ENCODE results near the gene SMIM27.
"Not testable (repeated sequence)": the region's sequence is repeated elsewhere in the genome, so short reads cannot be mapped to it uniquely, and the experiment has no call there.

SMIM27 gene

DNA sequence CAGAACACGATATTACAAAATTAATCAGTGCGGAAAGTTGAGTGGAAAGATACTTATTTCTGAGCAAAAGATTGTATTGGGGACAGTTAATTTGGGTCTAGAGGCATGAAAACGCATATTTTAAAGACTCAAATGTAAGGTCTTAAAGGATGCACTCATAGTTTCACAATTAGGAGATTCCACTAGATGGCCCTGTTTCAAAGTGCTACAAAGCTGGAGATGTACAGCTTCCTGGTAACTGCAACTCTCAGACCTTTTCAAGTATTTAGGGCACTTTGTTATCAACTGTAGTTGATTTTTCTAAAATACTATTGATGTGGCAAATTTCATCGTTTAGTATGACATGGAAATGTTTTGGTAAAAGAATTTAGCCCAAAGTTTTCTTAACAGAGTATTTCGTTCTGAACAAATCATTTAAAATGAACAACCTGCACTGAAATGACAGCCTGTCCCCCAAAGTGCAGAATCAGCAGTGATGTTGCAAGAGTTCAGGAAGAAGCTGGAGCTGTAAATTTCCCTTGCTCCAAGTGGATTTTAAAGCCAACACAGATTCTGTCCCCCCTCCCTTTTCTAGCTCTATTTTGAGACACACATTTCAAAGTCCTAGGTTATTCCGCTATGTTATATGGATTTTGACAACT, 37.1 kb downstream of the SMIM27 start:
- peak; percentile 38 for DNase-seq (ENCODE audit: extremely low spot score)

DNA sequence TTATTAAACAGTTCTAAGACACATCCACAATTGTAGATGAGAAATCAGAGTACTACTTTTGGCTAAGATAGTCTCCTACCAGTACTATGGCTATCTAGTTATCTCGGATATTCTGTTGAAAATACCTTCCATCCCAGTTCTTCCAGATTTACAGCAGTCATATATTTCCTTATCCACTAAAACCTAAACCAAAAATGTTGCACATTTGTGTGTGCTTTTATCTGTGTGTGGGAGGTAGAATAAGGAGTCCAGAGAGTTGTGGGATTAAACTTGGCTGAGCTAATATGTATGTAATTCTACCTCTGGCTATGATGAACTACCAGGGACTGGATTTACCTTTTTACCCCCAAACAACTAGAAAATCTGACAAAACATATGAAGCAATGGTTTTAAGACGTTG, 38.3 kb downstream of the SMIM27 start:
- TF ChIP-seq, protein P1, sequence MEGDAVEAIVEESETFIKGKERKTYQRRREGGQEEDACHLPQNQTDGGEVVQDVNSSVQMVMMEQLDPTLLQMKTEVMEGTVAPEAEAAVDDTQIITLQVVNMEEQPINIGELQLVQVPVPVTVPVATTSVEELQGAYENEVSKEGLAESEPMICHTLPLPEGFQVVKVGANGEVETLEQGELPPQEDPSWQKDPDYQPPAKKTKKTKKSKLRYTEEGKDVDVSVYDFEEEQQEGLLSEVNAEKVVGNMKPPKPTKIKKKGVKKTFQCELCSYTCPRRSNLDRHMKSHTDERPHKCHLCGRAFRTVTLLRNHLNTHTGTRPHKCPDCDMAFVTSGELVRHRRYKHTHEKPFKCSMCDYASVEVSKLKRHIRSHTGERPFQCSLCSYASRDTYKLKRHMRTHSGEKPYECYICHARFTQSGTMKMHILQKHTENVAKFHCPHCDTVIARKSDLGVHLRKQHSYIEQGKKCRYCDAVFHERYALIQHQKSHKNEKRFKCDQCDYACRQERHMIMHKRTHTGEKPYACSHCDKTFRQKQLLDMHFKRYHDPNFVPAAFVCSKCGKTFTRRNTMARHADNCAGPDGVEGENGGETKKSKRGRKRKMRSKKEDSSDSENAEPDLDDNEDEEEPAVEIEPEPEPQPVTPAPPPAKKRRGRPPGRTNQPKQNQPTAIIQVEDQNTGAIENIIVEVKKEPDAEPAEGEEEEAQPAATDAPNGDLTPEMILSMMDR (IDR thresholded peaks at IDR 0.05; ENCODE audit: control extremely low read depth, extremely low read depth, low read depth, missing control alignments) = no peak
- DNase-seq (ENCODE audit: extremely low spot score) = no peak
- CTCF ChIA-PET = interaction anchor here (1.5 to 20.3 kb wide), 7 partner anchors 11 to 379 kb away, joined by 4 to 872 read pairs (median 7); no protein-coding TSS in a partner anchor
- POLR2A ChIA-PET = no interaction called here

More for the DNA sequence above, 37.1 kb downstream of the SMIM27 start:
- ChIA-PET CTCF (interaction anchor here (1.0 to 20.3 kb wide), 18 partner anchors 10 to 637 kb away, joined by 3 to 872 read pairs (median 4); partner anchors contain the start of gene ACO1), POLR2A (no interaction called here)
- TF ChIP-seq, protein P1 (IDR thresholded peaks at IDR 0.05; ENCODE audit: control extremely low read depth, extremely low read depth, low read depth, missing control alignments) = peak; percentile 39

DNA sequence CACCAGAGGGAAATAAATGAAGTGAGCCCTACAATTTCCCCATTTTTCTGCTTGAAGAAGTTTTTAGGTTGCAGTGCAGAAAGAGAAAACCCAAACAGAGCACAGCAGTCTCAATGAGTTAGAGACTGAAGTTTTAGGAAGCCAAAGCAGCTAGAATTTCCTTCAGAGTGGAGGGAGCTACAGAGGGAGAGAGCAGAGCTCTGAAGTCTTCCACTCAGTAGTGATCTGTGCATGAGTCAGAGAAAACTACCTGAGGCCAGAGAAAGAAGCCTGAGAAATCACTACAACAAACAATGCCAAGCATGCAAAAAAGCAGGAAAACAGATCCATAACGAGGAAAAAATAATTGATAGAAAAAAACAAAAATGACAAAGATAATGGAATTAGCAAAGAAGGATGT, 38.8 kb downstream of the SMIM27 start:
- ChIA-PET POLR2A (no interaction called here), CTCF (interaction anchor here (0.9 to 20.3 kb wide), 6 partner anchors 11 to 381 kb away, joined by 3 to 872 read pairs (median 22); no protein-coding TSS in a partner anchor)
- no peak for DNase-seq (ENCODE audit: extremely low spot score)
- TF ChIP-seq, protein P1 (IDR thresholded peaks at IDR 0.05; ENCODE audit: control extremely low read depth, extremely low read depth, low read depth, missing control alignments) = no peak

DNA sequence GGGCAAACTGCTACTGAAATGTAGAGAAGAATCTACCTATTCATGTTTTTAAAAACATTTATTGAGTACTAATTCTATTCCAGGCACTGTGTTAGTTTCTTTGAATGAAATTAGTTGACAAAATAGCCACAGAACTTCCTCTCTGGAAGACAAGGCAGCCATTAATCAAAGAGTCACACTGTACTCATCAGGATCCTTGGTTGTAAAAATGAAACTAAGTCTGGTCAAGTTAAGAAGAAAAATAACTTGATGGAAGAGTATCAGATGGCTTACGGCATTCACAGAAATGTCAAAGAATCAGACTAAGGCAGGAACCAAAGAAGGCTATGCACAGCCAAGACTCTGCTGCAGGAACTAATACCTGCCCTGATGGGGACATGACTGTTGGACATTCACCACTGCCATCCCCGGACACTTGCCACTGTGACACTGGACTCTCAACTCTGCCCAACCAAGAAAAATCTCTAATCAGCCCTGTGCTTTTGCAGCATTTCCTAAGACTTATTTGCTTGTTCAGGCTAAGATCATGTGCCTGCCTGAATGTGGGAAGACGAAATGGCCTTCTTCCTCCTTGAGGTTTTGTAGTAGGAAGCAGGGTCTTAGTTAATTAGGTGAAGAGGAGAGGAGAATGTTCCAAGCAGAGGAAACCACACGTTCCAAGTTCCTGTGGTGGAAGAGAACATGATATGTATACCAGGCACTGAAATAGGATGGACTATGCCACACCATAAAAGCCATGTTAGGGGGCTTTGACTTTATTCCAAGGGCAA, 44.2 kb downstream of the SMIM27 start:
- TF ChIP-seq, protein P1 (IDR thresholded peaks at IDR 0.05; ENCODE audit: control extremely low read depth, extremely low read depth, low read depth, missing control alignments) = no peak
- ChIA-PET POLR2A (interaction anchor here (0.7 kb wide), 1 partner anchor 257 kb away, joined by 3 read pairs; no protein-coding TSS in a partner anchor), CTCF (interaction anchor here (0.7 to 1.0 kb wide), 3 partner anchors 15 to 217 kb away, joined by 3 to 5 read pairs (median 3); no protein-coding TSS in a partner anchor)
- DNase-seq (ENCODE audit: extremely low spot score) = no peak

DNA sequence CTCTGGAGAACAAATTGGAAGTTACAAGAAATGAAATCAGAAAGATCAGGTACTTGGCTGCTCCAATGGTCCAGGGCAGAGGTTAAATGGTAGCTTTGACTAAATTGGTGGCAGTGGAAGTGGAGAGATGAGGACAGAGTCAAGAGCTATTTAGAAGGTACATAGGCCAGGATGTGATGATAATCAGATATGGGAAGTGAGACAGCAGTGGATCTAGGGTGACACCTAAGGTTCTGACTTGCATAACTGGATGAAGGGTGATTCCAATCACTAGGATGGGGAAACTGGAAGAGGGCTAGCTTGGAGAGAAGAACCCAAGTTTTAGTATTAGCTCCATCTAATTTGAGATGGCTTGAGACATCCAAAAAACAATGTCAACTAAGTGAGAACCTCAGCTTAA, 44.8 kb downstream of the SMIM27 start:
- TF ChIP-seq, protein P1 (IDR thresholded peaks at IDR 0.05; ENCODE audit: control extremely low read depth, extremely low read depth, low read depth, missing control alignments) = no peak
- ChIA-PET POLR2A (no interaction called here), CTCF (interaction anchor here (0.7 to 1.0 kb wide), 3 partner anchors 16 to 218 kb away, joined by 3 to 5 read pairs (median 3); no protein-coding TSS in a partner anchor)
- no peak for DNase-seq (ENCODE audit: extremely low spot score)

DNA sequence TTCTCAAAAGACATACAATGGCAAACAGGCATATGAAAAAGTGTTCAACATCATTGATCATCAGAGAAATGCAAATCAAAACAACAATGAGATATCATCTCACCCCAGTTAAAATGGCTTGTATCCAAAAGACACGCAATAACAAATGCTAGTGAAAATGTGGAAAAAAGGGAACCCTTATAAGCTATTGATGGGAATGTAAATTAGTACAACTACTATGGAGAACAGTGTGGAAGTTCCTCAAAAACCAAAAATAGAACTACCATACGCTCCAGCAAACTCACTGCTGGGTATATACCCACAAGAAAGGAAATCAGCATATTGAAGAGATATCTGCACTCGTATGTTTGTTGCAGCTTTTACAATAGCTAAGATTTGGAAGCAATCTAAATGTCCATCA, 46.9 kb downstream of the SMIM27 start:
- CTCF ChIA-PET = interaction anchor here (0.8 to 1.0 kb wide), 2 partner anchors 15 to 220 kb away, joined by 3 read pairs; no protein-coding TSS in a partner anchor
- DNase-seq (ENCODE audit: extremely low spot score); POLR2A ChIA-PET: not testable (repeated sequence)

Data from GM10248 (cell line).